GM12872 (cell line): ENCODE results near the gene IQCE.

ENCODE experiments used
- TF ChIP-seq, protein P1 (sequence below): IDR thresholded peaks from 3 replicates; pipeline ENCODE4 v1.5.1; 2011; ENCODE audit warnings: low read depth, mild to moderate bottlenecking, low read length, moderate library complexity; ENCODE audit not compliant: insufficient read depth

The IQCE gene

DNA sequence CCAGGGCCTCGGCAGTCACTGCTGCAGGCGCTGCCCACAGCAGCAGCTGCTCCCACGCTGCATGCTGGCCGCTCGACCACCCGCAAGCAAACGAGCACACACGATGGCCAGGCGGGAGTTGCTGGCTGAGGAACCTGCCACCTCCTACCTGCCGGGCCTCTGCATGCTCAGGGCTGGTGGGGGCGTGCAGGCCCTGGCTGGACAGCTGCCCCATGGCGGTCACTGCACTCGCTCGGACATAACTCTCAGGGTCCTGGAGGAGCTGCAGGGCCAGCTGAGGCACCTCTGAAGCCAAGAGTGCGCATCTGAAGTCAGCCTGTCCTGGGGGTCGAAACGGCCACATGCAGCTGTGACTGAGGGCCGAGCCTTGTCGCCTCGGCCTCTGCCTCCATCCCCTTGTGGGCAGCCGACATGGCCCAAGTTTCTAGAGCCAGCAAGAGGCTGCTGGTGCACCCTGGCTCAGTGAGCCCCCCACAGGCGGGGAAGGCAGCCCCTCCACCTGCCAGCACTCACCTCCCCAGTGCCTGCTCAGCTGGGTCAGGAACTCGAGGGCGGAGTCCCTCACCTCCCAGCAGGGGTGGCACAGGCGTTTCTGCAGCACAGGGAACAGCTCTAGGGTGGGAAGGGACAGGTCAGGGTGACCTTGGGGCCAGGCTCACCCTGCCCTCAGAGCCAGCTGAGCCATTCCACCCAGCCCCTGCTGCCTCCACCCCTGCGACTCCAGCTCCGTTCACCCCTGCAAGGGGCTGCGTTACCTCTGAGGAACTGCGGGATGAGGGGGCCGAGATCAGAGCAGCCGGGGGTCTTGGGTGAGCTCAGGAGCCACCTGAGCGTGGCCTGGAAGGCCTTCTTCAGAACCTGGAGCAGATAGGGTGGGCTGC lies 19.5 kb upstream of the IQCE start:
- TF ChIP-seq, protein P1, sequence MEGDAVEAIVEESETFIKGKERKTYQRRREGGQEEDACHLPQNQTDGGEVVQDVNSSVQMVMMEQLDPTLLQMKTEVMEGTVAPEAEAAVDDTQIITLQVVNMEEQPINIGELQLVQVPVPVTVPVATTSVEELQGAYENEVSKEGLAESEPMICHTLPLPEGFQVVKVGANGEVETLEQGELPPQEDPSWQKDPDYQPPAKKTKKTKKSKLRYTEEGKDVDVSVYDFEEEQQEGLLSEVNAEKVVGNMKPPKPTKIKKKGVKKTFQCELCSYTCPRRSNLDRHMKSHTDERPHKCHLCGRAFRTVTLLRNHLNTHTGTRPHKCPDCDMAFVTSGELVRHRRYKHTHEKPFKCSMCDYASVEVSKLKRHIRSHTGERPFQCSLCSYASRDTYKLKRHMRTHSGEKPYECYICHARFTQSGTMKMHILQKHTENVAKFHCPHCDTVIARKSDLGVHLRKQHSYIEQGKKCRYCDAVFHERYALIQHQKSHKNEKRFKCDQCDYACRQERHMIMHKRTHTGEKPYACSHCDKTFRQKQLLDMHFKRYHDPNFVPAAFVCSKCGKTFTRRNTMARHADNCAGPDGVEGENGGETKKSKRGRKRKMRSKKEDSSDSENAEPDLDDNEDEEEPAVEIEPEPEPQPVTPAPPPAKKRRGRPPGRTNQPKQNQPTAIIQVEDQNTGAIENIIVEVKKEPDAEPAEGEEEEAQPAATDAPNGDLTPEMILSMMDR = no peak

DNA sequence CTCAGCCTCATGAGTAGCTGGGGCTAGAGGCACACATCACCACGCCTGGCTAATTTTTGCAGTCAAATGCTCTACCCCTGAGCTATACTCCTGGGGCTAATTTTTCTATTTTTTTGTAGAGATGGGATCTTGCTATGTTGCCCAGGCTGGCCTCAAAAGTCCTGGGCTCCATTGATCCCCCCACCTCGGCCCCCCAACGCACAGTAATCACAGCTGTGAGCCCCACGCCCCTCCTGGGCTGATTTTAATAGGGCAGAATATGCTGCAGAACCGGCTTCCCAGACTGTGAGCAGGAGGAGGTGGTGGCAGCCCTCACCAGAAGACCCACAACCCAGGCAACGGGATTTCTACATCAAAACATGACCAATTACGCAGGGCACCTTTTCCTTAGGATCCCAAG lies 18.6 kb upstream of the IQCE start:
- TF ChIP-seq, protein P1 = no peak

DNA sequence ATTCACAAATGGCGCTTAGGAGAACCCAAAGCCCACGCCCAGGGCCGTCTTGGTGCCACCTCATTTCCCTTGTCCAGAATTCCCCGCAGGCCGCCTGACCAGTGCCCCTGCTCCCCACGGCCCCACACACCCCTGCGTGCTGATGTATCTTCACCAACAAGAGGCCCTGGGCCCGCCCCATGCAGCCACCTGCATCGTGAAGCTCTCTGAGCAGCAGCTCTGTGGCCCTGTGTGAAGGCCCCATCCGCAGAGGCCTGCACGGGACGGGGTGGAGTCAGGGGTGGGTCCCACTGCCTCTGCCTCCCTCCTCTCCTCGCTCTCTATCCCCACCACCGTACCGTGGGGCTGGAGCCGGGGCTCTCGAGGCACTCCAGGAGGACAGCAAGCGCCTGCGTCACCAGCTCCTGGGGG lies 18.1 kb upstream of the IQCE start:
- TF ChIP-seq, protein P1 = no peak

DNA sequence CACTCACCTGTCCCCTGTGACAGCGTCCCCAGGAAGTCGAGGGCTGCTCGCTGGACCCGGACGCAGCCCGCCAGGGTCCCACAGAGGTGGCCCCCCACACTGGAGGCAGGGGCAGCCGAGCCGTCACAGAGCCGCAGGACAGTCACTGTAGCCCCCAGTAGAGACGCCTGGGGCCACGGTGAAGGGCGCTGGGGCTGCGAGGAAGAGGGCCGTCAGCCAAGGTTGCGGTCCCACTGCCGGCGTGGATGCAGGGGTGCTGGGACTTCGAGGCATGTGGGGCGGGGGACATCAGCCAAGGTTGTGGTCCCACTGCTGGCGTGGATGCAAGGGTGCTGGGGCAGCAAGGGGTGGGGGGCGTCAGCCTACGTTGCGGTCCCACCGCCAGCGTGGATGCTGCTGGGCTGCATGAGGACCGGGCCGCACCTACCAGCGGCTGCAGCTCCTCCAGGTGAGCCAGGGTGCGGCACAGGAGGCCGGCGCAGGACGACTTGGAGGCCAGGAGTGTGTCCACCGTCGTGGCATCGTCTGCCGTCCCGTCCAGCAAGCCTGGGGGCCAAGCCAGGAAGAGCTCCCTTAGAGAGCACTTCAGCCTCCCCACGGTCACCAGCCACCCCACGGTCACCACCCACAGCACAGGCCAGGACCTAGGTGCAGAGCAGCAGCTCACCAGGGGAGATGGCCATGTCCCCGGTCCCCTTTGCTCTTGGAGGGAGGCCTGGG lies 17.3 kb upstream of the IQCE start:
- TF ChIP-seq, protein P1 = no peak

DNA sequence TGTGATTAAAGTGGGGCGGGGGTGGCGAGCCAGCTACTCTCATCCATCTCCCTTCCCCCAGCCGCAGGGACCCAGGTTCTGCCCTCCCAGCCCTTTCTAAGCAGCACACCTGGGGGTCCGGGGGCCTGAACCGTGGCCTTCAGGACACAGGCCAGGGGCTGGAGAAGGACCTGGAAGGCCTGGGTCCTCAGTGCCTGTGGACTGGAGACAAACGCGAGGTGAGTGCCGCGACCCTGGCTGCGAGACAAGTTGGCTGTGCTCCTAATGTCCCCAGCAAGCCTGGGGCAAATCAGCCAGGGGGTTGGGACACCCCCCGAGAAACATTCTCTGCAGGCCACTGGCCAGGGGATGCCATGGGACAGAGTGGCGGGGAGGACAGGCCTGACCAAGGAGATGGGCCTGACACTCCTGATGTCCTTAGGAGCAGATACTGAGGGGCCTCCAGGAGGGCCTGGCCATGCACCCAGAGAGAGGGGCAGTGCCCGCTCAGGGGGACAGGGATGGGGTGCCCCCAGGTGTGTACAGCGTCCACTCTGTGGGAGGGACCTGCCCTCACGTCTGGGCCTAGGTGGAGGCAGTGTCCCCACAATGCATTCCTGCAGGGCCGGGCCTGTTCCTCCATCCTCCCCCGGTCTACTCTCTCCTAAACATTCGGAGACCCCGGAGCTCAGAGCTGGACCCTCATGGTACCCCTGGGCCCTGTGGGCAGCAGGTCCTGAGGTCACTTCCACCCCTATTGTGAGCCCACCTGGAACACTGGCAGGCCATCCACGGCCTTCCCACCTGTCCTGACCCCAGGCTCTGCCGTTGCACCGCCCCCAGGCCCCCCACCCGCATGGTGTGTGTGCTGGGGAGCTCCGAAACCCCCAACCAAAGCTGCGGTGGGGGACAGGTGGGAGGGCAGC lies 16.5 kb upstream of the IQCE start:
- TF ChIP-seq, protein P1 = no peak

DNA sequence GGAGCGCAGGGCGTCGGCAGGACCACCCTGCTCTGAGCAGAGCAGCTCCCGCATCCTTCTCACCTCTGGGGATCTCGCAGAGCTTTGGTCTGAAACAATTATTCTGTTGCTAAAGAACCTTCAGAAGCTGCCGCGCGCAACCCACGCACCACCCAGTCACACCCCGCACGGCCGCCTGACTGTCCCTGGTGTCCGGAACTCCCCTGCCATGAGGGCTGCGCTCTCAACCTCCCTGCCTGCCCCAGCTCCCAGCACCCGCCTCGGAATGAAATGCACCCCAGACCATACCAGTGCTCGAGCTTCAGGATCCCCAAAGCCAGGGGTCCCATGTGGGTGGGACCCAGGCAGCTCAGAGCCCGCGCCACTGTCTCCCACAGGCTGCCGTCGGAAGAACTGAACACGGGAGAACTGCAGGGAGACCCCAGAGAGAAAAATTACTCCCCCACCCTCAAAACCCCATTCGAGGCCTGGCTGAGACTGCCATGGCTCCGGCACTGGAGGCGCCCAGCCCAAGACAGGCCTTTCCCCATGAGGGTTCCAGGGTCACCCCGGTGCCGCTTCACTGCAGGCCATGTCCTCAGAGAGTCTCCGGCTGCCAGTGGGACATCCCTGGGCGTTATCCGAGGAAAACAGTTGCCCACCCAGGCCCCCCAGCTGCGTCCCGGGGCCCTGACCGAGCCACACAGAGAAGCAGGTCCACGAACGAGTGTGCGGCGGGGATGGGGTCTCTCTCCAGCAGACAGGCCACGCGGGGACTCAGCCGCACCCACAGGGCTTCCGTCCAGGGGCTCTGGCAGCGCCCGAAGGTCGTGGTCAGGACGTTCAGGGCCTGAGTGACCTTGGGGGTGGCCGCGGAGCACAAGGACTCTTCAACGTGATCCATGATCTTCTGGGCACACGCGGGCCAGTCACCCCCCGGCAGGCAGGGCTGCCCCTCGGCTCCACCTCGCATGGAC lies 15.6 kb upstream of the IQCE start:
- TF ChIP-seq, protein P1 = no peak
